Fibroblast of mammary gland (primary cell): ENCODE measurements around the gene NOP9.

ENCODE experiments used
- DNase-seq: peaks from one replicate; pipeline ENCODE4 v3.0.0-alpha.2; 2010; ENCODE audit warnings: low read depth
- H3K4me3 ChIP-seq: 2 replicates; pipeline ENCODE4 v1.5.1; 2011; ENCODE audit warnings: low read depth, mild to moderate bottlenecking, low read length, moderate library complexity; ENCODE audit not compliant: control insufficient read depth
- CTCF ChIP-seq: conservative IDR thresholded peaks from 2 replicates; pipeline ENCODE4 v1.5.1; 2011; ENCODE audit warnings: low read depth, low read length, inconsistent platforms; ENCODE audit not compliant: control insufficient read depth, insufficient read depth

The NOP9 gene

DNA sequence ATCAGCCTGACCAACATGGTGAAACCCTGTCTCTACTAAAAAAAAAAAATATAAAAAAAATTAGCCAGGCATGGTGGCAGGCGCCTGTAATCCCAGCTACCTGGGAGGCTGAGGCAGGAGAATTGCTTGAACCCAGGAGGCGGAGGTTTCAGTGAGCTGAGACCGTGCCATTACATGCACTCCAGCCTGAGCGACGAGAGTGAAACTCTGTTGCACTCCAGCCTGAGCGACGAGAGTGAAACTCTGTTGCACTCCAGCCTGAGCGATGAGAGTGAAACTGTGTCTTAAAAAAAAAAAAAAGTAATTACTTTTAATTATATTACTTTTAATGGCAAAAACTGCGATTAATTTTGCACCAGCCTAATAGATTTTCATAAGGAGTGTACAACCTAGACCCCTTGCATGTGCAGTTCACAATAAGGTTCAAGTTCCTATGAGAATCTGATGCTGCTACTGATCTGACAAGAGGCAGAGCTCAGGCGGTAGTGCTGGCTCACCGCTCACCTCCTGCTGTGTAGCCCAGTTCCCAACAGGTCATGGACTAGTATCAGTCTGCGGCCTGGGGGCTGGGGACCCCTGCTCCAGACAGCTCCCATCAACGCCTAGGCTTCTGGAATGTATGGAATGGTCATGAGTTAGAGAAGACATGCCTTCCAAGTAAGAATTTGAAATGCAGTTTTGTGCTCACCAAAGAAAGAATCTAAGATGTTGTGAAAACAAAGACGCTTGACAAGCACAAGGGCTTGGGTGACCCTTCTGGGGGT lies 21.7 kb downstream of the NOP9 start:
- no peak for TF ChIP-seq CTCF
- H3K4me3 ChIP-seq = no peak overlapping the region
- no peak for DNase-seq

DNA sequence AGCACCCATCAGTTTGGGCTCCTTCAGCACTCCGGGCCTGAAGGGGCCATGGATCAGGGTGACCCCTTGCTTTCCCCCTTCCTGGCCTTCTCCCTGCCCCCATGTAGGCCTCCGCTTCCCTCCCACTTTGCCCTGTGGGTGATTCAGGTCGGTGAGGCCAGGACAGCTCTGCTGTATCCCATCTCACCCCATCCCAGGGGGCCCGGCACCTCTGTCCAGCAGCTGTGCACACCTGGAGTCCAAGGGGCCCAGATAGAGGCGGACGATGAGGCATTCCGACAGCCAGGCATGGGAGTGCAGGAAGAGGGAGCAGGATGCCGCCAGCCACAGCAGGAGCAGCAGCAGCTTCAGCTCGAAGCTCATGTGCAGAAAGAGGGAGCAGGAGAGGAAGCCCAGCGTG lies 23.0 kb downstream of the NOP9 start:
- DNase-seq = no peak
- no peak for TF ChIP-seq CTCF
- no peak overlapping the region for H3K4me3 ChIP-seq

DNA sequence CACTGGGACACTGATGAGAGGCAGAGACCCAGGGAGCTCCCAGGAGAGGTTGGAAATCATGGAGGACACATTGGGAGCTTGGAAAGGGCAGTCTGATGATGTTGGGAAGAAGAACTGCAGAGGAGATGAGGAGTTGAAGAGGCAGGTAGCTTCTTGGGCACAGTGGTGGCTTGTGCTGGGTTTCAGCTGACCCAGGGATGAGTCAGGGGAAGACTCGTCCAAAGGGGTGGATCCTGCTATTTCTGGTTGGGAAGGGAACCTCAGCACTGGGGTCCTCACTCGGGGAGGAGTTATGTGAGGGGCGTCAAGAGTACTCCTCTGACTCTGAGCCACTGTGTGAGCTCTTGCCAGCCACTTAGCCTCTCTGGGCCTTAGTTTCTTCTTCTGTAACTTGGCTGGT lies 23.7 kb downstream of the NOP9 start:
- H3K4me3 ChIP-seq = no peak overlapping the region
- no peak for TF ChIP-seq CTCF
- no peak for DNase-seq

DNA sequence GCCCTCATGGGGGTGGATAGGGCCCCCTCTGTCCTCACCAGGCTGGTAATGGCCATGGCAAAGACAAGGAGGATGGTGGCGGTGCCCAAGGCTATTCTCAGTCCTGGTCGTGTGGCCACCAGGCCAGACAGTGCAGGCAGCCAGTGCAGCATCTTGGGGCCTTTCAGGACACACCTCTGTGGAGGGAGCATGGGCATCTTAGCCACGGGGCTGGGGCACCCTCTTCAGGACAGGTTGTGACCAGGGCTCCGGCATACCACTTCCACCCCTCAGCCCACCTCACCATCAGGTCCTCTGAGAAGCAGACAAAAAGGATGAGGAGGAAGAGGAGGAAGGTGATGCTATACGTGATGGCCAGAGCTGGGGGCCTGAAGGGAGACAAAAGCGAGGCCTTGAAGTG lies 24.4 kb downstream of the NOP9 start:
- H3K4me3 ChIP-seq = no peak overlapping the region
- no peak for DNase-seq
- TF ChIP-seq CTCF = no peak

- TF ChIP-seq CTCF = no peak
- no peak overlapping the region for H3K4me3 ChIP-seq
- DNase-seq = no peak
These were observed 25.4 kb downstream of the NOP9 start for GRCh38 chr14:24325041-24325530.

GRCh38 chr14:24325963-24326362 lies 26.3 kb downstream of the NOP9 start:
- no peak for TF ChIP-seq CTCF
- DNase-seq = no peak
- no peak overlapping the region for H3K4me3 ChIP-seq
